Measurements from ENCODE around the gene ZRSR2. TPM values are rescaled to one million over a fixed set of nuclear protein-coding genes. Genes with fewer than 3 reads are reported as not detected.

Gene ZRSR2
- total and polyA plus RNA-seq, 9 of the 15 experiments (the other 6 are each of a cell fraction or from before 2014, with no cell fraction given): 3.5 to 19.5 (median 8.6) TPM

DNA sequence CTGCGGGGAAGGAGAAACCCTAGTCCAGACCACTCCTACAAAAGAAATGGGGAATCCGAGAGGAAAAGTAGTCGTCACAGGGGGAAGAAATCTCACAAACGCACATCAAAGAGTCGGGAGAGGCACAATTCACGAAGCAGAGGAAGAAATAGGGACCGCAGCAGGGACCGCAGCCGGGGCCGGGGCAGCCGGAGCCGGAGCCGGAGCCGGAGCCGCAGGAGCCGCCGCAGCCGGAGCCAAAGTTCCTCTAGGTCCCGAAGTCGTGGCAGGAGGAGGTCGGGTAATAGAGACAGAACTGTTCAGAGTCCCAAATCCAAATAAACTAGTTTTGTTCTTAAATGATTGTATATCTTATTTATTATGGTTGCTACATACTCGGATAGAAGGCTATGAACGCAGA lies 32.6 kb downstream of the ZRSR2 start:
- TF ChIP-seq, protein P1, sequence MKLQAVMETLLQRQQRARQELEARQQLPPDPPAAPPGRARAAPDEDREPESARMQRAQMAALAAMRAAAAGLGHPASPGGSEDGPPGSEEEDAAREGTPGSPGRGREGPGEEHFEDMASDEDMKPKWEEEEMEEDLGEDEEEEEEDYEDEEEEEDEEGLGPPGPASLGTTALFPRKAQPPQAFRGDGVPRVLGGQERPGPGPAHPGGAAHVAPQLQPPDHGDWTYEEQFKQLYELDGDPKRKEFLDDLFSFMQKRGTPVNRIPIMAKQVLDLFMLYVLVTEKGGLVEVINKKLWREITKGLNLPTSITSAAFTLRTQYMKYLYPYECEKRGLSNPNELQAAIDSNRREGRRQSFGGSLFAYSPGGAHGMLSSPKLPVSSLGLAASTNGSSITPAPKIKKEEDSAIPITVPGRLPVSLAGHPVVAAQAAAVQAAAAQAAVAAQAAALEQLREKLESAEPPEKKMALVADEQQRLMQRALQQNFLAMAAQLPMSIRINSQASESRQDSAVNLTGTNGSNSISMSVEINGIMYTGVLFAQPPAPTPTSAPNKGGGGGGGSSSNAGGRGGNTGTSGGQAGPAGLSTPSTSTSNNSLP (IDR thresholded peaks at IDR 0.05; ENCODE audit: borderline replicate concordance, low read depth, low read length): no peak
- TF ChIP-seq ZNF224 (CRISPR knock-in tag; IDR thresholded peaks at IDR 0.05): no peak
- POLR2A ChIA-PET: interaction anchor here (0.6 kb wide), 1 partner anchor 14 kb away, joined by 3 read pairs; no protein-coding TSS in a partner anchor
- no peaks in the 10 kb centered on the region for H3K79me2 ChIP-seq (ENCODE audit: control insufficient read depth, insufficient read depth, low read length)
- no peak overlapping the region for H3K4me2 ChIP-seq (ENCODE audit: insufficient read depth, low read length)
- H3K9me3 ChIP-seq (replicated peaks; ENCODE audit: control insufficient read depth, insufficient read depth, low read depth, low read length): no peaks in the 10 kb centered on the region
- CTCF ChIA-PET (ENCODE audit: low intra/inter-chr PET ratio): no interaction called here
- WGBS (ENCODE audit: insufficient coverage, low coverage, missing lambda C conversion rate): 86% methylated on average over 4 of the region's 23 CpGs
- ATAC-seq (no peak), DNase-seq (ENCODE audit: extremely low read depth in 1 of 4, low spot score in 3 of 4) (no peak), FAIRE-seq (no peak)
- H3K36me3 ChIP-seq (ENCODE audit: control insufficient read depth, insufficient read depth, low read length): peaks cover 35% of the 10 kb centered on the region
- no peaks in the 10 kb centered on the region for H3K9me1 ChIP-seq (ENCODE audit: control insufficient read depth, insufficient read depth, low read length)
- no peak overlapping the region for H2AFZ ChIP-seq (ENCODE audit: low read depth, low read length)
- H3K27me3 ChIP-seq (ENCODE audit: control insufficient read depth in 2 of 2, insufficient read depth in 2 of 2, low read length in 2 of 2): no peaks in the 10 kb centered on the region
- no peaks in the 10 kb centered on the region for H4K20me1 ChIP-seq (replicated peaks; ENCODE audit: control insufficient read depth, insufficient read depth, low read length)
- H3K9ac ChIP-seq (ENCODE audit: insufficient read depth in 1 of 2, low read depth in 2 of 2, low read length in 2 of 2): no peak overlapping the region
- H3K4me3 ChIP-seq: no peak overlapping the region
- no peak overlapping the region for H3K27ac ChIP-seq (ENCODE audit: extremely low read depth, low read depth, low read length)
- no TSS peak for BruUV-seq (replicated peaks)
- intact Hi-C loops (cut with micrococcal nuclease) (no loop called here), in situ Hi-C loops (cut with MboI) (no loop called here)
- no peaks in the 10 kb centered on the region for H3K4me1 ChIP-seq (replicated peaks in 1 of 2; ENCODE audit: control insufficient read depth in 2 of 2, insufficient read depth in 2 of 2, low read length in 2 of 2)

DNA sequence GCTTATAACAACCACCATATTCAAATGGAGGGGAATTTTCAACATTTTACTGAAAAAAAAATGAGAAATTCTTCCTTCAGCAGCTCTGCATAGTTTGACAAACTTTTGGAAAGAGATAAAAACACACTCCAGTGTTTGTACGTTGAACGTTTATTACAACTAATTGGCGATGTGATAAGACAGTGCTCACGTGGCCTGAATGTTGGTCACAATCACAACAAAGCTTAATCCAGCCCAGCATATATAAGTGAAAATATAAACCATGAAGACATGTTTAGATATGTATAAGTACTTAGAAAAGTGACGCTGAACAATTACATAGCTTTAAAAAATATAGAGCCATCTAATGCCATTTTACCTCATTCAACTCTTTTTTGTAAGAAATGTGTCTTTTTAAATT lies 35.7 kb downstream of the ZRSR2 start:
- ChIA-PET POLR2A (interaction anchor here (0.6 to 1.0 kb wide), 3 partner anchors 9 to 470 kb away, joined by 3 to 4 read pairs (median 3); no protein-coding TSS in a partner anchor), CTCF (ENCODE audit: low intra/inter-chr PET ratio) (no interaction called here)
- Histone ChIP-seq H3K9me3 (replicated peaks; ENCODE audit: control insufficient read depth, insufficient read depth, low read depth, low read length) (no peaks in the 10 kb centered on the region), H4K20me1 (replicated peaks; ENCODE audit: control insufficient read depth, insufficient read depth, low read length) (no peaks in the 10 kb centered on the region), H3K9me1 (ENCODE audit: control insufficient read depth, insufficient read depth, low read length) (no peaks in the 10 kb centered on the region), H3K4me3 (no peak overlapping the region), H3K4me1 (replicated peaks in 1 of 2; ENCODE audit: control insufficient read depth in 2 of 2, insufficient read depth in 2 of 2, low read length in 2 of 2) (no peaks in the 10 kb centered on the region), H3K9ac (ENCODE audit: insufficient read depth in 1 of 2, low read depth in 2 of 2, low read length in 2 of 2) (no peak overlapping the region), H2AFZ (ENCODE audit: low read depth, low read length) (no peak overlapping the region), H3K4me2 (ENCODE audit: insufficient read depth, low read length) (no peak overlapping the region), H3K27ac (ENCODE audit: extremely low read depth, low read depth, low read length) (no peak overlapping the region), H3K27me3 (ENCODE audit: control insufficient read depth in 2 of 2, insufficient read depth in 2 of 2, low read length in 2 of 2) (no peaks in the 10 kb centered on the region), H3K36me3 (ENCODE audit: control insufficient read depth, insufficient read depth, low read length) (peaks cover 22% of the 10 kb centered on the region; the same call in 2 of the 3 replicates), H3K79me2 (ENCODE audit: control insufficient read depth, insufficient read depth, low read length) (no peaks in the 10 kb centered on the region)
- in situ Hi-C loops (cut with MboI) (no loop called here), intact Hi-C loops (cut with micrococcal nuclease) (no loop called here)
- ATAC-seq (no peak), FAIRE-seq (no peak), DNase-seq (ENCODE audit: extremely low read depth in 1 of 4, low spot score in 3 of 4) (no peak)
- BruUV-seq (replicated peaks): no TSS peak
- 68% methylated on average over 5 of the region's 5 CpGs for WGBS (ENCODE audit: insufficient coverage, low coverage, missing lambda C conversion rate)
- no peak for TF ChIP-seq WHSC1 (IDR thresholded peaks at IDR 0.05; ENCODE audit: low read length)
- no peak for TF ChIP-seq RBM15 (IDR thresholded peaks at IDR 0.05; ENCODE audit: insufficient read depth, low read length)
- TF ChIP-seq, protein P2, sequence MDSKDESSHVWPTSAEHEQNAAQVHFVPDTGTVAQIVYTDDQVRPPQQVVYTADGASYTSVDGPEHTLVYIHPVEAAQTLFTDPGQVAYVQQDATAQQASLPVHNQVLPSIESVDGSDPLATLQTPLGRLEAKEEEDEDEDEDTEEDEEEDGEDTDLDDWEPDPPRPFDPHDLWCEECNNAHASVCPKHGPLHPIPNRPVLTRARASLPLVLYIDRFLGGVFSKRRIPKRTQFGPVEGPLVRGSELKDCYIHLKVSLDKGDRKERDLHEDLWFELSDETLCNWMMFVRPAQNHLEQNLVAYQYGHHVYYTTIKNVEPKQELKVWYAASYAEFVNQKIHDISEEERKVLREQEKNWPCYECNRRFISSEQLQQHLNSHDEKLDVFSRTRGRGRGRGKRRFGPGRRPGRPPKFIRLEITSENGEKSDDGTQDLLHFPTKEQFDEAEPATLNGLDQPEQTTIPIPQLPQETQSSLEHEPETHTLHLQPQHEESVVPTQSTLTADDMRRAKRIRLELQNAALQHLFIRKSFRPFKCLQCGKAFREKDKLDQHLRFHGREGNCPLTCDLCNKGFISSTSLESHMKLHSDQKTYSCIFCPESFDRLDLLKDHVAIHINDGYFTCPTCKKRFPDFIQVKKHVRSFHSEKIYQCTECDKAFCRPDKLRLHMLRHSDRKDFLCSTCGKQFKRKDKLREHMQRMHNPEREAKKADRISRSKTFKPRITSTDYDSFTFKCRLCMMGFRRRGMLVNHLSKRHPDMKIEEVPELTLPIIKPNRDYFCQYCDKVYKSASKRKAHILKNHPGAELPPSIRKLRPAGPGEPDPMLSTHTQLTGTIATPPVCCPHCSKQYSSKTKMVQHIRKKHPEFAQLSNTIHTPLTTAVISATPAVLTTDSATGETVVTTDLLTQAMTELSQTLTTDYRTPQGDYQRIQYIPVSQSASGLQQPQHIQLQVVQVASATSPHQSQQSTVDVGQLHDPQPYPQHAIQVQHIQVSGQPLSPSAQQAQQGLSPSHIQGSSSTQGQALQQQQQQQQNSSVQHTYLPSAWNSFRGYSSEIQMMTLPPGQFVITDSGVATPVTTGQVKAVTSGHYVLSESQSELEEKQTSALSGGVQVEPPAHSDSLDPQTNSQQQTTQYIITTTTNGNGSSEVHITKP (IDR thresholded peaks at IDR 0.05; ENCODE audit: partially characterized antibody): no peak
- TF ChIP-seq ADNP (tag; IDR thresholded peaks at IDR 0.05): no peak
- no peak for TF ChIP-seq RBM17 (IDR thresholded peaks at IDR 0.05; ENCODE audit: borderline replicate concordance, low read depth, low read length)
- TF ChIP-seq FOXA3 (CRISPR knock-in tag; conservative IDR thresholded peaks at IDR 0.05 in 1 of 2, IDR thresholded peaks at IDR 0.05 in 1 of 2): no peak
